HepG2 (cell line): ENCODE results near the gene TP53BP2. TPM values are rescaled to one million over a fixed set of nuclear protein-coding genes. Genes with fewer than 3 reads are reported as not detected.

Source experiments
- ATAC-seq: fragments of 200-7000 bp; cut with Tn5 transposase; 3 replicates; pipeline ENCODE4 v1.9.1; 2020; ENCODE audit warnings: mild to moderate bottlenecking, moderate library complexity
- BruUV-seq: library from RNA; stranded (reverse); fragments of 400-500 nt; replicated peaks from 2 replicates; lab custom pipeline; 2021; lab: Mats Ljungman, UMichigan
- CTCF ChIA-PET: fragments of 300-600 bp; formaldehyde crosslinking; extraction: SDS; loops from one replicate; lab custom pipeline; 2021; ENCODE audit warnings: low total read pairs, inconsistent platforms, low intra/inter-chr PET ratio; lab: Yijun Ruan, JAX
- POLR2A ChIA-PET: fragments of 350-600 bp; sonication (Branson Sonifier 250); formaldehyde crosslinking; loops from one replicate; lab custom pipeline; 2020; ENCODE audit warnings: antibody characterized with exemption, inconsistent platforms; lab: Yijun Ruan, JAX
- DNase-seq: peaks from one replicate; pipeline ENCODE4 v3.0.0-alpha.2; 2015; ENCODE audit warnings: low spot score
- FAIRE-seq: peaks from 3 replicates; lab custom pipeline; 2011; peaks lifted over from hg19 to GRCh38; lab: Jason Lieb, UNC
- H2AFZ ChIP-seq: one replicate; pipeline ENCODE4 v1.6.1; 2011; ENCODE audit warnings: low read length, inconsistent platforms
- H3K27ac ChIP-seq: fragments of 300-600 bp; 3 replicates; pipeline ENCODE4 v1.8.0; 2011; ENCODE audit warnings: mixed run types, mild to moderate bottlenecking, mixed read lengths, low read length, inconsistent platforms; ENCODE audit not compliant: insufficient read depth; ENCODE audit errors: extremely low read length
- H3K27me3 ChIP-seq, 2 experiments: fragments of 200-600 bp in 1 of 2; 2 replicates in 1 of 2; 3 replicates in 1 of 2; pipeline versions ENCODE4 v1.6.0 to v1.8.0; 2011; ENCODE audit warnings: low read length in 2 of 2, mild to moderate bottlenecking in 2 of 2, moderate library complexity in 2 of 2, inconsistent platforms in 1 of 2; ENCODE audit not compliant: insufficient read depth in 2 of 2, control insufficient read depth in 1 of 2
- H3K36me3 ChIP-seq, 2 experiments: fragments of 200-600 bp in 1 of 2; replicated peaks in 1 of 2; 2 replicates in 1 of 2; 3 replicates in 1 of 2; pipeline versions ENCODE4 v1.5.1 to v1.8.0; 2011; ENCODE audit warnings: low read length in 2 of 2, inconsistent platforms in 1 of 2; ENCODE audit not compliant: insufficient read depth in 2 of 2, control insufficient read depth in 1 of 2
- H3K4me1 ChIP-seq: 2 replicates; pipeline ENCODE4 v1.5.1; 2012; ENCODE audit warnings: low read length, inconsistent platforms; ENCODE audit not compliant: insufficient read depth
- H3K4me2 ChIP-seq: 2 replicates; pipeline ENCODE4 v1.6.0; 2011; ENCODE audit warnings: low read depth, low read length, inconsistent platforms
- H3K4me3 ChIP-seq, 3 experiments: fragments of 200-600 bp in 1 of 3; sonication (generic), shearing (Covaris generic) in 1 of 3; replicated peaks in 1 of 3; 2 replicates each; pipeline ENCODE4 v1.5.1; 2011 to 2016; ENCODE audit warnings: low read length in 3 of 3, inconsistent platforms in 2 of 3, low read depth in 2 of 3, mild to moderate bottlenecking in 2 of 3, control low read depth in 1 of 3, mixed read lengths in 1 of 3; ENCODE audit not compliant: insufficient read depth in 1 of 3
- H3K79me2 ChIP-seq: one replicate; pipeline ENCODE4 v1.6.1; 2011; ENCODE audit warnings: low read length, inconsistent platforms; ENCODE audit not compliant: insufficient read depth
- H3K9ac ChIP-seq: 2 replicates; pipeline ENCODE4 v1.6.0; 2011; ENCODE audit warnings: mild to moderate bottlenecking, low read depth, low read length, inconsistent platforms; ENCODE audit not compliant: insufficient read depth
- H3K9me3 ChIP-seq: 2 replicates; pipeline ENCODE4 v1.5.1; 2012; ENCODE audit warnings: mild to moderate bottlenecking, low read length
- H4K20me1 ChIP-seq: 2 replicates; pipeline ENCODE4 v1.6.0; 2011; ENCODE audit warnings: inconsistent platforms, mild to moderate bottlenecking, low read length, moderate library complexity; ENCODE audit not compliant: insufficient read depth
- AHR ChIP-seq: IDR thresholded peaks from 2 replicates; pipeline ENCODE4 v1.6.1; 2018; ENCODE audit warnings: missing genetic modification reagents, missing compliant biosample characterization
- HNF4A ChIP-seq: sonication (generic); formaldehyde crosslinking; IDR thresholded peaks from 2 replicates; pipeline ENCODE4 v1.4.0; 2020; ENCODE audit warnings: missing genetic modification reagents
- KLF13 ChIP-seq: sonication (generic); formaldehyde crosslinking; IDR thresholded peaks from 2 replicates; pipeline ENCODE4 v1.4.0; 2020; ENCODE audit warnings: mild to moderate bottlenecking, missing genetic modification reagents
- KMT2A ChIP-seq: sonication (generic); formaldehyde crosslinking; IDR thresholded peaks from 2 replicates; pipeline ENCODE4 v1.4.0; 2020; ENCODE audit warnings: missing genetic modification reagents
- PCBP1 ChIP-seq: fragments of 200-400 bp; formaldehyde crosslinking; IDR thresholded peaks from 2 replicates; pipeline ENCODE4 v1.6.1; 2017; ENCODE audit warnings: mild to moderate bottlenecking, low read depth, low read length, borderline replicate concordance
- RELA ChIP-seq: sonication (generic); formaldehyde crosslinking; IDR thresholded peaks from 2 replicates; pipeline ENCODE4 v1.4.0; 2020; ENCODE audit warnings: missing genetic modification reagents
- RFX5 ChIP-seq: IDR thresholded peaks from 2 replicates; pipeline ENCODE4 v1.6.1; 2011; ENCODE audit warnings: low read depth, low read length, improper control_type of control experiment
- ZNF224 ChIP-seq: sonication (generic); formaldehyde crosslinking; IDR thresholded peaks from 2 replicates; pipeline ENCODE4 v1.5.0; 2020; ENCODE audit warnings: mild to moderate bottlenecking, missing genetic modification reagents
- ZNF264 ChIP-seq: sonication (generic); formaldehyde crosslinking; IDR thresholded peaks from 2 replicates; pipeline ENCODE4 v1.4.0; 2020; ENCODE audit warnings: missing genetic modification reagents
- ZNF292 ChIP-seq: sonication (generic); formaldehyde crosslinking; IDR thresholded peaks from 2 replicates; pipeline ENCODE4 v1.8.1; 2022; ENCODE audit warnings: mild to moderate bottlenecking, low read depth, missing genetic modification reagents, borderline replicate concordance
- ZNF660 ChIP-seq: sonication (generic); formaldehyde crosslinking; IDR thresholded peaks from 2 replicates; pipeline ENCODE4 v1.5.1; 2020; ENCODE audit warnings: mild to moderate bottlenecking, low read depth, missing genetic modification reagents, borderline replicate concordance
- ZNF713 ChIP-seq: sonication (generic); formaldehyde crosslinking; IDR thresholded peaks from 2 replicates; pipeline ENCODE4 v1.4.0; 2020; ENCODE audit warnings: mild to moderate bottlenecking, missing genetic modification reagents
- WGBS: methylation state at CpG from one replicate; pipeline ENCODE4 v1.1.6; 2017; ENCODE audit warnings: low lambda C conversion rate; 5-methylcytosine and 5-hydroxymethylcytosine counted together
- in situ Hi-C: cut with HindIII; loops from 2 replicates; pipeline ENCODE4 v1.10.0; 2017; ENCODE audit warnings: low pct_unique_long_range_greater_than_20kb; ENCODE audit not compliant: extremely low pct_ligation_motif_present
- intact Hi-C: fragments of 100-400 bp; cut with micrococcal nuclease; formaldehyde crosslinking; loops from one replicate; pipeline ENCODE4 v1.10.0; 2022; ENCODE audit not compliant: unreplicated experiment
- polyA plus RNA-seq, 8 experiments: library from polyadenylated mRNA; depleted of rRNA in 3 of 8; stranded (reverse) in 7 of 8; unstranded in 1 of 8; fragments of >200 nt; fragmentation: Illumina TruSeq in 4 of 8; extraction: Trizol in 4 of 8; gene quantifications; 2 replicates each; pipeline versions ENCODE4 v1.2.1 to v1.2.3, GENCODE V29; 2011 to 2016; ENCODE audit warnings: low read depth in 4 of 8, missing spikeins in 1 of 8, mixed read lengths in 1 of 8; ENCODE audit not compliant: insufficient read depth in 1 of 8
- total RNA-seq, 5 experiments: library from RNA; depleted of rRNA; stranded (reverse); fragments of >200 nt; fragmentation: Illumina TruSeq; extraction: Trizol; gene quantifications; 2 replicates each; pipeline ENCODE4 v1.2.3, GENCODE V29; 2016; ENCODE audit warnings: low read depth in 1 of 5
- TF ChIP-seq, protein P1 (sequence below): IDR thresholded peaks from 2 replicates; pipeline ENCODE4 v1.6.1; 2012; ENCODE audit warnings: inconsistent platforms
- TF ChIP-seq, protein P2 (sequence below): IDR thresholded peaks from 2 replicates; pipeline ENCODE4 v1.6.1; 2016; ENCODE audit warnings: mild to moderate bottlenecking, missing biosample characterization, missing genetic modification reagents
- TF ChIP-seq, protein P3 (sequence below): sonication (generic); formaldehyde crosslinking; IDR thresholded peaks from 2 replicates; pipeline ENCODE4 v1.4.0; 2020; ENCODE audit warnings: missing genetic modification reagents, borderline replicate concordance
- TF ChIP-seq, protein P4 (sequence below): sonication (generic); formaldehyde crosslinking; IDR thresholded peaks from 2 replicates; pipeline ENCODE4 v1.4.0; 2020; ENCODE audit warnings: missing genetic modification reagents, low read depth, mild to moderate bottlenecking, borderline replicate concordance
- TF ChIP-seq, protein P5 (sequence below), 2 experiments: sonication (generic) in 1 of 2; formaldehyde crosslinking in 1 of 2; IDR thresholded peaks; 2 replicates each; pipeline versions ENCODE4 v1.4.0 to v1.6.1; 2018 to 2020; ENCODE audit warnings: missing genetic modification reagents in 2 of 2, borderline replicate concordance in 1 of 2, low read depth in 1 of 2, mild to moderate bottlenecking in 1 of 2, missing biosample characterization in 1 of 2
- TF ChIP-seq, protein P6 (sequence below): sonication (generic); formaldehyde crosslinking; IDR thresholded peaks from 2 replicates; pipeline ENCODE4 v1.4.0; 2020; ENCODE audit warnings: missing genetic modification reagents

Gene TP53BP2
- total and polyA plus RNA-seq, 2 of the 13 experiments (the other 11 are each of a cell fraction or from before 2014, with no cell fraction given) = 10.0 to 14.0 TPM

DNA sequence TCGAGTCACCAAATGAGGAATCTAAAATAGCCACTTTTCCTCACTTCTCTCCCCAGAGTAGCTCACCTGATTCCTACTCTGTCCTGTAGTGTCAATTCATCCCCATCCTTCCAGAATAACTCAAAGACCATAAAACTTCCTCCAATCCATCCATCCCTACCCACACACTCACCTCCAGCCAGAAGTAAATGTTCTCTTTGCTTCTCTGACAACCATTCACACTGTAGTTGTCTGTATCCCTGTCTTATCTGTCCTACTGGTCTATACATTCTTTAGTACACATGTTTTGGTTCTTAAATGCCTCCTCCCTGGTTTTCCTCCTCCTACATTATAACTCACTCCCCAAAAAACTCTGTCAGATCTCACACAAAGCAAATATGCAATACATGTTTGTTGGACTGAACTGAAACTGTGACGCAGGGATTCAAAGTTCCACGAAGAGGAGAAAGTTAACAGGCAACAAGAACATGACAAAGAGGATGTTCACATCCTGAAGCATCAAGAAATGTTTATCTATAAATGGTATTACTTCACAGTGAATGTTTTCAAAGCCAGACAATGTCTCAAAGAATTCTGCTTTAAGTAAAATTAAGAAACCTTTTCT, 11.0 kb downstream of the TP53BP2 start:
- ATAC-seq = no peak
- CTCF ChIA-PET = no interaction called here
- intact Hi-C loops (no loop called here), in situ Hi-C loops (no loop called here)
- Histone ChIP-seq H3K27ac (no peak overlapping the region), H3K36me3 (no peaks in the 10 kb centered on the region), H2AFZ (no peak overlapping the region), H3K27me3 (no peaks in the 10 kb centered on the region), H3K4me3 (no peak overlapping the region), H3K4me2 (0 out of 2 replicates have a peak overlapping the region, but pooled peaks have one; percentile 27), H3K9ac (no peak overlapping the region), H3K4me1 (peaks cover 33% of the 10 kb centered on the region), H3K79me2 (peaks cover 59% of the 10 kb centered on the region), H4K20me1 (peaks cover 15% of the 10 kb centered on the region), H3K9me3 (no peaks in the 10 kb centered on the region)
- POLR2A ChIA-PET = no interaction called here
- 63% methylated on average over 3 of the region's 3 CpGs for WGBS
- DNase-seq = no peak
- no peak for FAIRE-seq
- no TSS peak for BruUV-seq
- no peak for TF ChIP-seq ZNF224 (CRISPR knock-in tag)
- no peak for TF ChIP-seq KMT2A
- TF ChIP-seq, protein P1, sequence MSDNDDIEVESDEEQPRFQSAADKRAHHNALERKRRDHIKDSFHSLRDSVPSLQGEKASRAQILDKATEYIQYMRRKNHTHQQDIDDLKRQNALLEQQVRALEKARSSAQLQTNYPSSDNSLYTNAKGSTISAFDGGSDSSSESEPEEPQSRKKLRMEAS = no peak
- no peak for TF ChIP-seq RELA (CRISPR knock-in tag)
- TF ChIP-seq RFX5 = no peak
- no peak for TF ChIP-seq HNF4A (CRISPR knock-in tag)
- TF ChIP-seq, protein P2, sequence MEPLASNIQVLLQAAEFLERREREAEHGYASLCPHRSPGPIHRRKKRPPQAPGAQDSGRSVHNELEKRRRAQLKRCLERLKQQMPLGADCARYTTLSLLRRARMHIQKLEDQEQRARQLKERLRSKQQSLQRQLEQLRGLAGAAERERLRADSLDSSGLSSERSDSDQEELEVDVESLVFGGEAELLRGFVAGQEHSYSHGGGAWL (CRISPR knock-in tag) = no peak
- no peak for TF ChIP-seq ZNF713
- TF ChIP-seq, protein P3, sequence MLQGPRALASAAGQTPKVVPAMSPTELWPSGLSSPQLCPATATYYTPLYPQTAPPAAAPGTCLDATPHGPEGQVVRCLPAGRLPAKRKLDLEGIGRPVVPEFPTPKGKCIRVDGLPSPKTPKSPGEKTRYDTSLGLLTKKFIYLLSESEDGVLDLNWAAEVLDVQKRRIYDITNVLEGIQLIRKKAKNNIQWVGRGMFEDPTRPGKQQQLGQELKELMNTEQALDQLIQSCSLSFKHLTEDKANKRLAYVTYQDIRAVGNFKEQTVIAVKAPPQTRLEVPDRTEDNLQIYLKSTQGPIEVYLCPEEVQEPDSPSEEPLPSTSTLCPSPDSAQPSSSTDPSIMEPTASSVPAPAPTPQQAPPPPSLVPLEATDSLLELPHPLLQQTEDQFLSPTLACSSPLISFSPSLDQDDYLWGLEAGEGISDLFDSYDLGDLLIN (CRISPR knock-in tag) = no peak
- TF ChIP-seq, protein P4, sequence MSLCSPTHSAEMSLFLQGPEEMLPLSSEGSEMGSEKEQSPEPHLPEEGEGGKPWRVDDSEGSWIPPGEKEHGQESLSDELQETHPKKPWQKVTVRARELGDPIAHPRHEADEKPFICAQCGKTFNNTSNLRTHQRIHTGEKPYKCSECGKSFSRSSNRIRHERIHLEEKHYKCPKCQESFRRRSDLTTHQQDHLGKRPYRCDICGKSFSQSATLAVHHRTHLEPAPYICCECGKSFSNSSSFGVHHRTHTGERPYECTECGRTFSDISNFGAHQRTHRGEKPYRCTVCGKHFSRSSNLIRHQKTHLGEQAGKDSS (CRISPR knock-in tag) = no peak
- TF ChIP-seq, protein P5, sequence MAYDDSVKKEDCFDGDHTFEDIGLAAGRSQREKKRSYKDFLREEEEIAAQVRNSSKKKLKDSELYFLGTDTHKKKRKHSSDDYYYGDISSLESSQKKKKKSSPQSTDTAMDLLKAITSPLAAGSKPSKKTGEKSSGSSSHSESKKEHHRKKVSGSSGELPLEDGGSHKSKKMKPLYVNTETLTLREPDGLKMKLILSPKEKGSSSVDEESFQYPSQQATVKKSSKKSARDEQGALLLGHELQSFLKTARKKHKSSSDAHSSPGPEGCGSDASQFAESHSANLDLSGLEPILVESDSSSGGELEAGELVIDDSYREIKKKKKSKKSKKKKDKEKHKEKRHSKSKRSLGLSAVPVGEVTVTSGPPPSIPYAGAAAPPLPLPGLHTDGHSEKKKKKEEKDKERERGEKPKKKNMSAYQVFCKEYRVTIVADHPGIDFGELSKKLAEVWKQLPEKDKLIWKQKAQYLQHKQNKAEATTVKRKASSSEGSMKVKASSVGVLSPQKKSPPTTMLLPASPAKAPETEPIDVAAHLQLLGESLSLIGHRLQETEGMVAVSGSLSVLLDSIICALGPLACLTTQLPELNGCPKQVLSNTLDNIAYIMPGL (CRISPR knock-in tag; IDR thresholded peaks at IDR 0.05; ENCODE audit: borderline replicate concordance in 1 of 2, low read depth in 1 of 2) = no peak
- no peak for TF ChIP-seq ZNF660 (CRISPR knock-in tag)
- TF ChIP-seq PCBP1 = no peak
- TF ChIP-seq, protein P6, sequence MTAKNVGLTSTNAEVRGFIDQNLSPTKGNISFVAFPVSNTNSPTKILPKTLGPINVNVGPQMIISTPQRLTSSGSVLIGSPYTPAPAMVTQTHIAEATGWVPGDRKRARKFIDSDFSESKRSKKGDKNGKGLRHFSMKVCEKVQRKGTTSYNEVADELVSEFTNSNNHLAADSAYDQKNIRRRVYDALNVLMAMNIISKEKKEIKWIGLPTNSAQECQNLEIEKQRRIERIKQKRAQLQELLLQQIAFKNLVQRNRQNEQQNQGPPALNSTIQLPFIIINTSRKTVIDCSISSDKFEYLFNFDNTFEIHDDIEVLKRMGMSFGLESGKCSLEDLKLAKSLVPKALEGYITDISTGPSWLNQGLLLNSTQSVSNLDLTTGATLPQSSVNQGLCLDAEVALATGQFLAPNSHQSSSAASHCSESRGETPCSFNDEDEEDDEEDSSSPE = no peak
- TF ChIP-seq KLF13 = no peak
- no peak for TF ChIP-seq AHR
- TF ChIP-seq ZNF264 (CRISPR knock-in tag) = no peak
- no peak for TF ChIP-seq ZNF292 (CRISPR knock-in tag)
